ENCODE measurements around the gene VAV3. TPM values are rescaled to one million over a fixed set of nuclear protein-coding genes. Genes with fewer than 3 reads are reported as not detected.

VAV3 gene
- total RNA-seq, 1 donor from 2014 or later, result 1.8 TPM

GRCh38 chr1:107981277-107981676 lies 16.3 kb upstream of the VAV3 start:
- DNase-seq (ENCODE audit: low spot score, unreplicated experiment), result no peak
- Mint-ChIP-seq H3K4me1 (ENCODE audit: low read depth) (peaks cover 4% of the 10 kb centered on the region), H3K4me3 (ENCODE audit: low read depth) (no peak overlapping the region), H3K9me3 (ENCODE audit: low read depth) (no peaks in the 10 kb centered on the region), H3K27ac (no peak overlapping the region), H3K27me3 (peaks cover 37% of the 10 kb centered on the region), H3K36me3 (ENCODE audit: insufficient read depth) (no peaks in the 10 kb centered on the region)
- TF ChIP-seq CTCF (IDR thresholded peaks at IDR 0.05; ENCODE audit: unreplicated experiment), result no peak

DNA sequence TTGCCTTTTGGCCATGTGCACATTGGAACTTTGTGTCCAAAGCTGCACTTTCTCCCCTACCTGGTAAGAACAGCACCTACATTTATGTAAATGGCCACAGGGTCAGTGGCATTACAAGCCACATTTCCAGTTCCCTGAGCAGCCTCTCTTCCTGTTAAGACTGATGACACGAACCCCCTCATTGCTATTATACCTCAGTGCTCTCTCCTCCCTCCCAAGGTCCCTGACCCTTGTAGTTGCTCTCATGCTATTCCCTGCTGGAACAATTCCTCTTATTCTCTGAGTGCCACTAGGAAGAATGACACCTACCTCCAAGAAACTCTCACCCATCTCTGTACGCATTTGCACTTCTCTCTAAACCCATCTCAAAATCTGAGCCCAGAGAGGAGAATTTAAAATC lies 14.9 kb upstream of the VAV3 start:
- no peak for TF ChIP-seq CTCF (IDR thresholded peaks at IDR 0.05; ENCODE audit: unreplicated experiment)
- peaks cover 5% of the 10 kb centered on the region for H3K4me1 Mint-ChIP-seq (ENCODE audit: low read depth)
- H3K36me3 Mint-ChIP-seq (ENCODE audit: insufficient read depth), result no peaks in the 10 kb centered on the region
- no peak for DNase-seq (ENCODE audit: low spot score, unreplicated experiment)
- H3K9me3 Mint-ChIP-seq (ENCODE audit: low read depth), result no peaks in the 10 kb centered on the region
- peaks cover 44% of the 10 kb centered on the region for H3K27me3 Mint-ChIP-seq
- no peak overlapping the region for H3K4me3 Mint-ChIP-seq (ENCODE audit: low read depth)
- H3K27ac Mint-ChIP-seq, result no peak overlapping the region

GRCh38 chr1:107979088-107979487 lies 14.1 kb upstream of the VAV3 start:
- Mint-ChIP-seq H3K27me3 (peaks cover 40% of the 10 kb centered on the region), H3K4me3 (ENCODE audit: low read depth) (no peak overlapping the region), H3K9me3 (ENCODE audit: low read depth) (no peaks in the 10 kb centered on the region), H3K36me3 (ENCODE audit: insufficient read depth) (no peaks in the 10 kb centered on the region), H3K4me1 (ENCODE audit: low read depth) (peaks cover 5% of the 10 kb centered on the region), H3K27ac (no peak overlapping the region)
- no peak for DNase-seq (ENCODE audit: low spot score, unreplicated experiment)
- TF ChIP-seq CTCF (IDR thresholded peaks at IDR 0.05; ENCODE audit: unreplicated experiment), result no peak

DNA sequence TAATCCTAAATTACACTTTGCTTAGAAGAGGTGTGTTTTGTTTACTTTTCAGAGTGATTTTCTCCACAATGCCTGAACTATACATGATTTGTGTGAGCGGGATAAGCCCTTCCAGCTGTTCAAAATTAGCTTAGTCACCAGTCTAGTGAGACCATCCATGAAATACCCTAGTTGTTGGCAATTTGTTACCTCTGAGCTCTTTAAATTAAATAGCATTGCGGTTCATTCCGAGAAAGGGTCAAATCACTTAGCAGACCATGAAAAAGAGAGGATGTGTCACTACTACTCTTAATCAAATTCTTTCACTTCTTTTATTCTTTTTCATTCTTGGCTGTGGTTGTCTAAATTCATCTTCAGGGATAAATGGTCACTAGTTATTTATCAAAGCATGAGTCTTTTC lies 11.9 kb upstream of the VAV3 start:
- Mint-ChIP-seq H3K4me1 (ENCODE audit: low read depth) (peaks cover 5% of the 10 kb centered on the region), H3K4me3 (ENCODE audit: low read depth) (no peak overlapping the region), H3K9me3 (ENCODE audit: low read depth) (no peaks in the 10 kb centered on the region), H3K36me3 (ENCODE audit: insufficient read depth) (no peaks in the 10 kb centered on the region), H3K27me3 (peaks cover 52% of the 10 kb centered on the region), H3K27ac (no peak overlapping the region)
- DNase-seq (ENCODE audit: low spot score, unreplicated experiment), result no peak
- TF ChIP-seq CTCF (IDR thresholded peaks at IDR 0.05; ENCODE audit: unreplicated experiment), result no peak

DNA sequence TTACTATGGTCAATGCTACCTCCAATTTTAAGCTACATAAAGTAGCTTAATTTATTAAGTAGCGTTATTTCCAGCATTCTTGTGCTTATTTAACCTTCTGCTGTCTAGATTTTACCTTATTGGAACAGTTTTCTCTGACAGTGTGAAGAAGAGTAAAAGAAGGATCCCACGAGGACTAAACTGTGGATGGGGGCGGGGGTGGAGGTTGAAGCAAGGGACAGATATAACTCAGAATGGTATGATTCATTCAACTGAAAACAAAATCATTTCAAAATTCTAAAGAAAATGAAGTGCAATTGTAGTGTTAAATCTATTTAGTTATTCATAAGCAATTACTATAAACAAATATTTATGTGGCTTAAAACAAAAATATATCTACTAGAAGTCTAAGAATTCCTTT lies 11.5 kb upstream of the VAV3 start:
- Mint-ChIP-seq H3K4me1 (ENCODE audit: low read depth) (peaks cover 5% of the 10 kb centered on the region), H3K27me3 (peaks cover 55% of the 10 kb centered on the region), H3K36me3 (ENCODE audit: insufficient read depth) (no peaks in the 10 kb centered on the region), H3K9me3 (ENCODE audit: low read depth) (no peaks in the 10 kb centered on the region), H3K4me3 (ENCODE audit: low read depth) (no peak overlapping the region), H3K27ac (no peak overlapping the region)
- TF ChIP-seq CTCF (IDR thresholded peaks at IDR 0.05; ENCODE audit: unreplicated experiment), result no peak
- DNase-seq (ENCODE audit: low spot score, unreplicated experiment), result no peak

Measured in progenitor cell of endocrine pancreas (in vitro differentiated cells).